Stimulated activated CD8-positive, alpha-beta memory T cell treated with anti-CD3 and anti-CD28 coated beads, Interleukin-4, amount 100 ng/mL, for 1 hour (primary cell): ENCODE results near the gene PPP2R5C.

ENCODE experiments used
- DNase-seq, 2 donors: peaks; one replicate each; pipeline ENCODE4 v3.0.0-alpha.2; 2020; ENCODE audit warnings: low read depth in 2 of 2, low spot score in 1 of 2

The PPP2R5C gene

DNA sequence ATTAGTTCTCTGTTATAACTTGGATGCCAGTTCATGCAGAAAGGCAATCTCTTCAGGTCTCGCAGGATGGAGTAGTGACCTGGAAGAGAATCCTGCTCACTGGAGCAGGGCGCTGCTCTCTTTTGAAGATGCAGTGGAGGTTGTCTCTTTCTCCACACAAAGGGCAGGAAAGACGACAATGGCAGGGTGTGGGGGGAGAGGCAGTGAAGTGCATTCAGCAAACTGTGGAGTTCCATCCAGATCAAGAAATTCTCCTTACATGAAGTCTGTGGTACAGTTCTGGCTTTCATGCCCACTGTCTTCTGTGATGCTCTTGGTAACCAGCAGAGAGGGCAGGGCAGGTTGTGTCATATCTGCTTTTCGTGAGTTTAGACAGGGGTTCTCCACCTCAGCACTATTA lies 6.6 kb upstream of the PPP2R5C start:
- no peak for DNase-seq

DNA sequence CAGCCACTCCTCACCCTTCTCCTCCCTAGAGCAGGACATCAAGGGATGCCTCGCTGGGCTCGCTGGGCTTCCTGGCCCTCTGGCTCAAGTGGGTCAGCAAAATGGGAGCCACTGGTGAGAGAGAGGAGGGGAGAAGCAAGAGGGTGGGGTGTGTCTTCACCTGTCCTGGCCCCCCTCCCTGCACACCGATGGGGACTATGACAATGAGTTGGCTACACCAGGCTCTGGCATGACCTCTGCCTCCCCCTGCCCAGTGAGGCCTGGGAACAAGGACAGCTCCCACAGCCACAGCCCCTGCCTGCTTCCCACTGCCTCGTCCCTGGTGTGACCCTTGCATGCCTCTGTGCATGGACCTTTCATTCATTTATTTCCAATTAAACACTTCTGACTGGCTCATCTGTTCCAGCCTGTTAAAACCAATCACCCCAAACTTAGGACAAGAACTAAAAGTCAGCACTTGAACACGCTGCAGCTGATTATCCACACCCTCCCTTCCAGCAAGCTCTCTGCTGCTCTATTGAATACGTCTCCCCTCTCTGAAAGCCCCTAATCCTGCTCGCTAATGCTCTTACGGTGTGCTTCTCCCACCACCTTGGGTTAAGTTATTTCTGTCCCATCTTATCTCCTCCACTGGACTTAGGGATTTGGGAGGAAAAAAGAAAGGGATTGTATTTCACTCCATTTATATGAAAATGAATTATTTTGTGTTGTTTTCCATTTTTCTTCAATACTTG lies 5.8 kb upstream of the PPP2R5C start:
- no peak for DNase-seq

DNA sequence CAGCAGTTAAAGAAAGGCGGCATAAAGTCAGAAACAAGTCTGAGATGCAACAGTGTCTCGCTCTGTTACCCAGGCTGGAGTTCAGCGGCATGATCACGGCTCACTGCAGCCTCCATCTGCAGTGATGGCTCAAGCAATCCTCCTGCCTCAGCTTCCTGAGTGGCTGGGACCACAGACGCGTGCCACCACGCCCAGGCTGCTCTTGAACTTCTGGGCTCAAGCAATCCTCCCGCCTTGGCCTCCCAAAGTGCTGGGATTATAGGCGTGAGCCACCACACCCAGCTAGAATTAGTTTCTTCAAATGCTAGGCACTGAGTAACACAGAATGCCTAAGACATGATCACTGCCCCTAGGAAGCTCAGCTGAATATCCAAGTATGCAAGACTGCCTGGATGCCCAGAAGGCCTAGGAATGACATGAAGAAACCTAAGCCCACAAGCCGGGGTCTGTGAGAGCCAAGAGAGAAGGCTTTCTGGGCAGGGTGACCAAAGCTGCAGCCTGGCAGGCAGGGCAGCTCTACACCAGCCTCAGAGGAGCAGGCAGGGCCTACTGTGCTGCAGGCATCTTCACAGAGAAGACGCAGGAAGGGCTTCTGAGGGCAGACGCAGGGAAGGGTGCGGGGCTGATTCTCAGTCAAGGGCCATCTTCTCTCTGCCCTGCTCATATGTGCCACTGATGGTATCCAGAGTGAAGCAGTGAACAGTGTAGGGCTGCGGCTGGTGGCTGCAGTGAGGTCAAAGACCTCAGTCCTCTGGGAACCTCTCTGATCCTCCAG lies 4.3 kb upstream of the PPP2R5C start:
- DNase-seq, result no peak

DNA sequence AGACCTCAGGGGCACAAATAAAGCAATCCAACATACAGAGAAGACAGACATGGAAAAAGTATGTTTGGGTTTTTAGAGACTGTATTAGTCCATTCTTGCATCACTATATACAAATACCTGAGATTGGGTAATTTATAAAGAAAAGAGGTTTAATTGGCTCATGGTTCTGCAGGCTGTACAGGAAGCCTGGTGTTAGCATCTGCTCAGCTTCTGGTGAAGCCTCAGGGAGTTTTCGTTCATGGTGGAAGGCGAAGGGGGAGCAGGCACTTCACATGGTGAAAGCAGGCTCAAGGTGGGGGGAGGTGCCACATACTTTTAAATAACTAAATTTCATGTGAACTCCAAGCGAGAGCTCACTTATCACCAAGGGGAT lies 3.7 kb upstream of the PPP2R5C start:
- DNase-seq, result no peak

DNA sequence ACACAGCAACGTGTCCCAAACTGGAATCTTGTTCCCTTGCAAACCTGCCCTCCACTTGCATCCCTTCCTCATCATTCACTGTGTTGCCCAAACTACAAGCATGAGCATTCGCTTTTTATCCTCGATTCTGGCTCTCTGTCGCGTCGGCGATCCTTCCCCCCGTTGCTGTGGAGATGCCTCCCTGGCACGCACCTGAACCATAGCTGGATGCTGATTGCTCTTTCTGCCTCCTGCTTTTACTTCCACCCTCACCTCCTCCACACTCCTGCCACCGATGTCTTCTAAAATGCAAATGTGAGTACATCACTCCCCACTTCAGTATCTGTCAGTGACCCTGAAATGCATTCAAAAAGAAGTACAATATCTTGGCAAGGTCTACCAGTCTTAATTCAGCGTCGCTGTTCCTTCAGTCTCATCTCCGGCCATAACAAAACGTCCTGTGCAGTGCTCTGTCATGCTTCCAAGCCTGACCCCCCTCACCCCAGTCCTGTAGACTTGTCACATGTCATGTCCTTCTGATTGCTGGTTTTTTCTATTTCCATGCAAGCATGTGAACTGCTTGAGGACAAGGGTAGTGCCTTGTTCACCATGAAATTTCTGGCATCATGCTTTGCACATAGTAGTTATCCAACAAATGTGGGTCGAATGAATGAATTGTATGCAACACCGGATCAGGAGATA lies 2.5 kb upstream of the PPP2R5C start:
- DNase-seq, result no peak

DNA sequence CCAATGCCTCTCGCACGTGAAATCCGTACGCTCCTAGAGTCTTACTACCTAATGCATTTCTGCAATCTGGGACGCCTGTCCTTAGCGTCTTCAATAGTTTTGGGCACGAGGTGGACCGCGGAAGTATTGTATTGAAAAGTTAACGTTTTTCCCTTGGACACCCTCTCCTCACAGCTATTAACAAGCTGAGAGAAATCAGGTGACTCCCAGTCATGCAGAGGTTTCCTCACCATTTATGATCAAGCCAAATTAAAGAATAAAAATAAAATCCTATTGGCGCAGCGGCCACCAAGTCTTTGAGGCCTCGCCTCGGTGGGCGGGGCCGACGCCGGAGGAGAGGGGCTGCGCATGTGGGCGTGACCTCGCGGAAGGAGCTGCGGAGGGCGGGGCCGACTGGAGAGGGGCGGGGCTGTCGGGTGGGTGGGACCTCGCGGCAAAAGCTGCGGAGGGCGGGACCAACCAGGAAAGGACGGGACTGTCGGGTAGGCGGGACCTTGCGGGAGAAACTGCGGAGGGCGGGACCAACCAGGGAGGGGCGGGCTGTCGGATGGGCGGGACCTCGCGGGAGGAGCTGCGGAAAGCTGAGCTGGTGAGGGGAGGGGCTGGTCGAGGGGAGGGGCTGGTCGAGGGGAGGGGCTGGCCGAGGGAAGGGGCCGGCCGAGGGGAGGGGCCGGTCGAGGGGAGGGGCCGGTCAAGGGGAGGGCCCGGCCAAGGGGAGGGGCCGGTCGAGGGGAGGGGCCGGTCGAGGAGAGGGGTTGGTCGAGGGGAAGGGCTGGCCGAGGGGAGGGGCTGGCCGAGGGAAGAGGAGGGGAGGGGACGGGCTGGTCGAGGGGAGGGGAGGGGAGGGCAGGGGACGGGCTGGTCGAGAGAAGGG lies 1.1 kb upstream of the PPP2R5C start:
- DNase-seq, result peak; percentile 90 to 96

DNA sequence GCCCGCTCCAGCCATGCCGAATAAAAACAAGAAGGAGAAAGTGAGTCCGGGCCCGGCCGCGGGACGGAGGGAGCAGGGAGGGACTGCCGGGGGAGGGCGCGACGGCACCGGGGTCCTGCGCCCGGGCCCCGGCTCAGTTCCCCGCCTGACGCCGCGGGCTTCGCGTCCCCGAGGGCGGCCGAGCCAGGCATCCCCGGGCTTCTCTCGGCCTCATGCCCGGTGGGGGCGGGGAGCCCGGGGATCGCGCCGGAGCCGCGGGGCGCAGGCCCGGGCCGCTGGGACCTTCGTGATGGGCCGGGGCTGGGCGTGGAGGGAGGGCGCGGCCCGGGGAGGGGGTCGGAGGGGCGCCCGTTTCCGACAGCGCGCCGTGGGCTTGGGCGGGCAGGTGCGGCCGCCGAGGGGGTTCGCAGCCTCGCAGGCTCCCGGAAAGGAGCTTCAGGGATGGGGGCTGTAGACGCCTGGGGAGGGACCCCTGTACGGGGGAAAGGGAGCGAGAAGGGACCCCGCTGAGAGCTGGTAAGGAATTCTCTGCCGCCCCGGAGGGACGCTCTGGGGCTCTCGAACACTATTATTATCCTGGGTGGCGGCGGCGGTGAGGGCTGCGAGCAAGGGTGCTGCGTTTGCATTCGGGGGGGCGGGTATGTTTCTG lies 496 bp downstream of the PPP2R5C start:
- DNase-seq, result no peak

DNA sequence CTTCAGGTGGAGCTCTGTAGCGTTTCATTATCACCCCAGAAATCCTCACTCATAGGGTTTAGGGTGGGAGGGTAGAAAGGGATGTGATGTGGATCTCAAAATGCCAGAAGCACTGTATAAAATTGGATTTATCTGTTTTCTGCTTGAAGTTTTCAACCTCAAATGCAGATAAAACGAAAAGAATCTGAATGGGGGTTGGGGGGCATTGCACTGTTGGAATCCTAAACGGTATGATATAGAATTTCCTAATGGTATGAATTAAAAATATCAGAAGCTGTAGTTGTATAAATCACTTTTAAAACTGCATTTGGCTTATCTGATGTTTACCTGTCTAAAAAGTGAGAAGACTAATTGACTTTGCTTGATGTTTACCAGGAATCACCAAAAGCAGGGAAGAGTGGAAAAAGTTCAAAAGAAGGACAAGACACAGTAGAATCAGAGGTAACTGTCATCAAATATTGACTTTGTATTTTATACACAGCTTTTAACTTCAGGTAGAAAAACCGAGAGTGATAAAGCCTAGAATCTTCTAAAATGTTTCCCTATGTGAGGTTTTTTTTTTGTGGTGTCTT lies 1.1 kb downstream of the PPP2R5C start:
- no peak for DNase-seq

DNA sequence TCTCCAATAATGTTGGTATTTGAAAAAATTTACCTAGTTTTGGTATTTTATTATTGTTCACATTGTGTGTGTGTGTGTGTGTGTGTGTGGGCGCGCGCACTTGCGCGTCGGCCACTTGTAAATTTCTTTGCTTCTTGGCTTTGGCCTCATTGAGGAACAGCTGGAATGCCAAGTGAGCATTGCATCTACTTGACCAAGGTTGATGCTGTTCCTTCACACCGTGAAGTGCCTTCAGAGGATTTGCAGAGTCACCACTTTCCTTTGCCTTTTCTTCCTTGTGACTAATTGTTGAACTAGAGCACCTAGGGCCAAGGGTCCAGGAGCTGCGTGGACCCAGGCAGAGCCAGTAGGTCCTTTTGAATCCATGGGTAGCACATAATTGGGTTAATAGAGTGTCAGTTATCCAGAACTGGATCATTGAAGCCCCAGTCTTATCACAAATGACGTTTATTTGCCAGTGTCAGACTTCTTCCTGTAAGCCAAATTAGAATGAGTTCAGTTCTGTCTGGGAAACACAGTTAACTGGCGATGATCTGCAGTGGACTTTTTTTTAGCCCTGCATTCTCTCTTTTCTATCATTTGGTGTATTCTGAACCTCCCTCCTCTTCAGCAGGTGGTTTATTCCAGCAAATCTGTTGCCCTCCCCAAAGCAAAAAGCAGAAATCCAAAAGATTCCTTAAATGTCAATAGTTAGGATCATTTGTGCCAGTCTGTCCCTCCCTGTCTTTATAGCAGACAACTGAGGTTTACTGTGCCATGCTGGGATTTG lies 2.6 kb downstream of the PPP2R5C start:
- DNase-seq, result no peak

DNA sequence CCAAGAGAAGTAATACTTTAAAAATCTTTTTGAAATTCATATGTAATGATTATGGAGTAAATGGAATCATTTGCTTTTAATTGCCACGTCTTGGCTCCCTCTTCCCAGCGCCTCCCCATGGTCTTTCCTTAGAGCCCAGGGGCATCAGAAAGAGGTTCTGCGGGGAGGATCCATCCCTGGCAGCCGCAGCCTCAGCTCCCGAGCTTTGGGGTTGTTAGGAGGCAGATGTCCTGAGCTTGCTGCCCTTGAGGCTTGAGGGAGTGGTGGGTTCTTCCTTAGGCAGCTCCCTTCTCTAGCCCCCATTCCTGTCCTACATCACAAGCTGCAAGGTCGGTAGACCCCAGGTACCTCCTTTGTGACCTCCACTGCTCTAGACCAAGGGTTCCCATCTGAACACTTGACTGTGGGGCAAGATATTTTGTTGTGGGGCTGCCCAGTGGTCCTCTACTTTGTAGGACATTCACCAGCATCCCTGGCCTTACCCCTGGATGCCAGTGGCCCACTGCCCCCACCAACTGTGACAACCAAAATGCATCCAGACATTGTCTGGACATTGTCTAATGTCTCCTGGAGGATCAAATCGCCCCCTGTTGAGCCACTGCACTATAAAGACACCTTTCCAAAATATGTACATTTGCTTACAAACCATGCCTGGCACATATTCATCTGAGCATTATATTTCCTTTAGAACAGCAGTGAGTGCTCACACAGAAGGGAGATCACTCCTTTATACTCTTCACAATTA lies 6.3 kb downstream of the PPP2R5C start:
- no peak for DNase-seq

DNA sequence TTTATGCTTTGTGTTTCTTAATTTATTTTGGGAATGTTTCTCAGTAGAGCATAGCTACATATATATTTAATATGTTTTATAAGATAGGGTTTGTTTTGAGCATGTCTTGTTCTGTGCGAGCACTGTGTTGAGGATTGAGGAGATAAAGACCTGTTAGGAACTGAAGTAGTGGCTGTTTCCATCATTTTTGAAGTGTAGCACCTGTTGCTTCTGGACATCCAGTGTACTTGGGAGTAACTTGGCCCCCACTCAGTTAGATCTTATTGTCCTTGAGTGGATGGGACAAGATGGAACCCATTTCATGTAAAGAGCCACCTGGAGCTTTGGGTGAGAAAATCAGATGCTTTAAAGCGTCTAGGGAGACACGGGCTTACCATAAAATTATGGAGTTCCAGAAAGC lies 8.7 kb downstream of the PPP2R5C start:
- no peak for DNase-seq

DNA sequence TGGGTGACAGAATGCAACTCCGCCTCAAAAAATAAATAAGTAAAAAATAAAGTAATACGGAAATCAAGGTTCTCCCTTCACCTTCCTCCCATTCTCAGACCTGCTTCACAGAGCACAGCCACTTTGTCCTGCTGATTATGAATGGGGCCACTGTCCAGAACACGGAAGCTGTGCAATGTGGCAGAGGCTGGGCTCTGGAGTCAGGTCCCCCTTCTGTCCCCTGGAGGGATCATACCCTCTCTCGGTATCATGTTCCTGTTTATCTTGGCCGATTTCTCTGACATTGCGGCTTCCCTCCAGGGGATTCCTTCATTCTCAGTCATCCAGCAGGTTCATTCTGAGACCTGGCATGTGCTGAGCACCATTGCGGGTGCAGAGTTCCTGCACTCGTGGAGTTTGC lies 11.3 kb downstream of the PPP2R5C start:
- DNase-seq, result no peak

DNA sequence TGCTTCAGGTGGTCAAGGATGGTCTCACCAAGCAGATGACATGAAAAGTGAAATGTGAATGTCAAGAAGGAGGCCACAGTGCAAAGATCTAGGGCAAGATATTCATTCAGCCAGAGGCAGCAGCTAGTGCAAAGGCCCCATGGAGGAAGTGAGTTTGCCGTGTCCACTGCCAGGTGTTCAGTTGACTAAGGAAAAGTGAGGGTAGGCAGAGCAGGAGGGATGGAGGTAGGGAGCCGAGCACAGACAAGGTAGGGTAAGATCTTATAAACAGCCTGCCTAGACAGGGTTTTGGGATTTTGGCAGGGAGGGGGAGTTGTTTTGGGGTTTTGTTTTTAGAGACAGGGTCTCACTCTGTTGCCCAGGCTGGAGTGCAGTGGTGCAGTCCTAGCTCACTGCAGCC lies 11.9 kb downstream of the PPP2R5C start:
- no peak for DNase-seq

DNA sequence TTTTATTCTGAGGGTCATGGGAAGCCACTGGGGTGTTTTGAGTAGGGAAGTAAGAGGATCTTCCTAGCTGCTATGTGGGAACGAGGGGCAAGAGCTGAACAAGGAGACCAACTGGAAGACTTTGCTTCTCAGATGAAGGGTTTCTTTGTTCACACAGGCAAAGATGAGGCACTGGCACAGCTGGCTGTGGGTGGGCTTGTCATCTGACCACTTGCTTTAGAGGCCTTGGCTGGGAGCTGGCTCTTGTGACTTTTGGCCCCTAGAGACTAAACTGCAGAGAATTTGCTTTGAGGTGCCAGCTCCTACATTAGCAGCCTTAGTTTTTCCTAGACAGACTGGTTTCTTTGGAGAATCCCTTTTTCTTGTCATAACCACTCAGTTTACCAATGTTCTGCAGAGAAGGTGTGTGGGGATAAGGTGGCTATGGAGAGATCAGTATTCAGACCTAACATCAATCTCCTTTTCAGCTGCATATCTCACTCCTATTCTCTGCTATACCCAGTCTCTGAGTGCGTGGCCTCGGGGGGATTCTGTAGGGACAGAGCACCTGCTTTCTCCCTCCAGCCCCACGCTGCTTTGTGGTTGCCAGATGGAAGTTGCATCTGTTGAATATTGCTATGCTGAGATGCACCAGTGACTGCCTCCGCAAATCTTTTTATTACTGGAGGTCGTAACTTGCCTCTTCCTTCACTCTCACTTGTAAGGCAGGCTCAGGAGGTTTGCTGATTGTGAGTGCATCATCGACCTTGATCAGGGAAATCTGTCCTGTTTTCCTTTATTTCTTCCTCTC lies 12.7 kb downstream of the PPP2R5C start:
- DNase-seq, result no peak

DNA sequence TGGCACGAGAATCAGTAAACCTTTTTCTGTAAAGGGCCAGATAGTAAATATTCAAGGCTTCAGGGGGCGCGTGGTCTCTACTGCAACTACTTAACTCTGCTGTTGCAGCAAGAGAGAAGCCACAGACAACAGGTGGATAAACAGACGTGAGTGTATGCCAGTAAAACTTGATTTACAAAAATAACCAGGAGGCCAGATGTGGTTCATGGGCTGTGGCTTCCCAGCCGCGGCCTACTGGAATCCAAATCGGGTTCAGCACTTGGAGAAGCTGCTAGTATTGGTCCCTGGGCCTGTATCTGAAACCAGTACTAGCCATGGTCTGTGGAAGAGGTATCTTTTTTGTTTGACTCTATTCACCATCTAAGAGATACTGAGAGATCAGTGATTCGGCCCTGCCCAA lies 13.3 kb downstream of the PPP2R5C start:
- DNase-seq, result no peak

DNA sequence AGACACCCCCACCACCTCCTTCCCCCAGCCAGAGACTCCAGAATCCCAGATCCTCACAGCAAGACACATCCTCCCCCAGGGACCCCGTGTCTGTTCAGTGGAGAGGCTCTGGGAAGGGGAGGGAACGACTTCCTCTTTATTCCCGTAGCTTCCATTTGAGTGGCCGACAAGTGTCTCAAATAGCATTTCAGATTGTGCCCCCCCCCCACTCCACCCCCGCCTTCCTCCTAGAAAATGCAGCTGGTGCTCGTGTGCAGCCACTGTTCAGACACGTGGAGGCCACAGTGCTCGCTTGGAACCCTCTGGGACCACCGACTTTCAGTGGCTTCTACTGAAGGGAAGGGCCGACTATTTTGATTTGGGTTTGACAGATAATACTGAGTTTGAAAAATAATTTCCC lies 14.3 kb downstream of the PPP2R5C start:
- DNase-seq, result no peak

DNA sequence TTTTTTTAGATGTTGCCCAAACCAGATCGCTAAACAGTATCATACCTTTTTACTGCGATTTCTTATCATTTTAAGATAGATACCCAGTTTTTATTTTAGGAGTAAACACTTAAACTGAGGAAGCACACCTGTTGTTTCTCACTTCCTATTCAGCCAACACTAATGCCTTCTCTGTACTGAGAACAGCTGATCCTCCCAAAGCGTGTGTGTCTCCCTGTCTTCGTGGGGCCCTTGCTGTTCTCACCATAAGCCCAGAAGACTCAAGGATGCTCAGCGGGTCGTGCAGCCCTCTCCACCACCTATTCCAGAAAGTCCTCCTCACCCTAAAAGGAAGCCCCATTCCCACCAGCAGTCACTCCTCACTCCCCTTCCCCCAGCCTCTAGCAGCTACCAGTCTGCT lies 14.8 kb downstream of the PPP2R5C start:
- no peak for DNase-seq

DNA sequence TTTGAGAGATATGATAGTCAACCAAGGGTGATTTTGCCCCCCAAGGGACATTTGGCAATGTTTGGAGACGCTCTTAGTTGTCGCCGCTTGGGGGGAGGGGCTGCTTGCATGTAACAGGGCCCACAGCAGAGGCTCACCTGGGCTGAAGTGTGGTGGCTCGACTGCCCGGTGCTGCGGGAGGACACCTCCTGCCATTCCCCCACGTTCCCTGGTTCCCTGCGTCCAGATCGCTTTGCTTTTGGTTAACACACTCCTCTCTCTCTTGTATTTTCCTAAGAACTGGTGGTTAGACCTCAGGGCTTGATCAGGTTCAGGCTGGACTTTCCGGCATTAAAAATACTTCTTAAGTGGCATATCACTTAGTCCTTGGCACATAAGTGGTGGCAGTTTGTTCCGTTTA lies 18.9 kb downstream of the PPP2R5C start:
- DNase-seq, result no peak
